H9 (cell line): ENCODE results near the gene PIK3CG. TPM values are rescaled to one million over a fixed set of nuclear protein-coding genes. Genes with fewer than 3 reads are reported as not detected.

ENCODE experiments used
- DNase-seq: peaks from one replicate; pipeline ENCODE4 v3.0.0-alpha.2; 2017
- H2AFZ ChIP-seq: one replicate; pipeline ENCODE4 v1.6.1; 2013; ENCODE audit warnings: mild to moderate bottlenecking, low read length, control low read depth, moderate library complexity
- H2AK5ac ChIP-seq: 2 replicates; pipeline ENCODE4 v1.6.1; 2013; ENCODE audit warnings: low read length, control low read depth, mixed read lengths; ENCODE audit not compliant: insufficient read length
- H2BK120ac ChIP-seq: one replicate; pipeline ENCODE4 v1.6.1; 2013; ENCODE audit warnings: low read depth, mild to moderate bottlenecking, low read length, control low read depth, inconsistent platforms; ENCODE audit not compliant: poor library complexity, severe bottlenecking
- H2BK12ac ChIP-seq: 2 replicates; pipeline ENCODE4 v1.6.1; 2013; ENCODE audit warnings: low read length, control low read depth, mixed read lengths, low read depth; ENCODE audit not compliant: insufficient read length
- H2BK15ac ChIP-seq: 2 replicates; pipeline ENCODE4 v1.6.1; 2013; ENCODE audit warnings: low read depth, low read length, control low read depth
- H2BK20ac ChIP-seq: one replicate; pipeline ENCODE4 v1.6.1; 2013; ENCODE audit warnings: low read depth, mild to moderate bottlenecking, low read length, control low read depth, inconsistent platforms; ENCODE audit not compliant: poor library complexity, severe bottlenecking
- H2BK5ac ChIP-seq: 2 replicates; pipeline ENCODE4 v1.6.1; 2013; ENCODE audit warnings: low read length, control low read depth, mixed read lengths; ENCODE audit not compliant: insufficient read length
- H3K14ac ChIP-seq: 2 replicates; pipeline ENCODE4 v1.6.1; 2013; ENCODE audit warnings: low read length, control low read depth; ENCODE audit not compliant: insufficient read depth
- H3K18ac ChIP-seq: 2 replicates; pipeline ENCODE4 v1.6.1; 2013; ENCODE audit warnings: low read depth, mild to moderate bottlenecking, mixed read lengths, low read length, control low read depth; ENCODE audit not compliant: insufficient read length
- H3K23ac ChIP-seq: 2 replicates; pipeline ENCODE4 v1.6.1; 2013; ENCODE audit warnings: low read length, control low read depth, mixed read lengths, low read depth; ENCODE audit not compliant: insufficient read length
- H3K23me2 ChIP-seq: 2 replicates; pipeline ENCODE4 v1.6.1; 2013; ENCODE audit warnings: low read depth, mild to moderate bottlenecking, mixed read lengths, low read length, control low read depth; ENCODE audit not compliant: insufficient read length, poor library complexity, severe bottlenecking
- H3K27ac ChIP-seq: 2 replicates; pipeline ENCODE4 v1.5.1; 2013; ENCODE audit warnings: low read length, control low read depth, mixed read lengths, low read depth; ENCODE audit not compliant: insufficient read length
- H3K27me3 ChIP-seq: 2 replicates; pipeline ENCODE4 v1.6.1; 2013; ENCODE audit warnings: low read length, control low read depth, inconsistent platforms; ENCODE audit not compliant: insufficient read depth
- H3K4ac ChIP-seq: 2 replicates; pipeline ENCODE4 v1.6.1; 2013; ENCODE audit warnings: low read depth, mild to moderate bottlenecking, control low read depth, inconsistent platforms, low read length, moderate library complexity
- H3K4me1 ChIP-seq: 2 replicates; pipeline ENCODE4 v1.6.1; 2013; ENCODE audit warnings: low read length, control low read depth, inconsistent platforms; ENCODE audit not compliant: insufficient read depth
- H3K4me2 ChIP-seq: 2 replicates; pipeline ENCODE4 v1.6.1; 2013; ENCODE audit warnings: low read length, control low read depth, mixed read lengths; ENCODE audit not compliant: insufficient read length, insufficient read depth
- H3K56ac ChIP-seq: 2 replicates; pipeline ENCODE4 v1.6.1; 2013; ENCODE audit warnings: low read depth, mild to moderate bottlenecking, mixed read lengths, low read length, control low read depth; ENCODE audit not compliant: insufficient read length
- H3K79me1 ChIP-seq: 2 replicates; pipeline ENCODE4 v1.6.1; 2013; ENCODE audit warnings: low read depth, mild to moderate bottlenecking, moderate library complexity, low read length, control low read depth, inconsistent platforms; ENCODE audit not compliant: insufficient read depth, poor library complexity, severe bottlenecking
- H3K79me2 ChIP-seq: 2 replicates; pipeline ENCODE4 v1.6.1; 2013; ENCODE audit warnings: low read length, control low read depth, inconsistent platforms; ENCODE audit not compliant: insufficient read depth
- H3K9ac ChIP-seq: 2 replicates; pipeline ENCODE4 v1.6.1; 2013; ENCODE audit warnings: low read length, control low read depth, mixed read lengths; ENCODE audit not compliant: insufficient read length; ENCODE audit errors: extremely low read depth
- H3K9me3 ChIP-seq: one replicate; pipeline ENCODE4 v1.6.1; 2013; ENCODE audit warnings: low read depth, low read length, inconsistent platforms; ENCODE audit not compliant: control insufficient read depth
- H3T11ph ChIP-seq: one replicate; pipeline ENCODE4 v1.6.1; 2013; ENCODE audit warnings: mild to moderate bottlenecking, low read length, control low read depth, inconsistent platforms
- H4K20me1 ChIP-seq: one replicate; pipeline ENCODE4 v1.6.1; 2013; ENCODE audit not compliant: control insufficient read depth, insufficient read length, insufficient read depth
- H4K5ac ChIP-seq: 2 replicates; pipeline ENCODE4 v1.6.1; 2013; ENCODE audit warnings: low read depth, mild to moderate bottlenecking, mixed read lengths, low read length, control low read depth; ENCODE audit not compliant: insufficient read length
- H4K8ac ChIP-seq: replicated peaks from 2 replicates; pipeline ENCODE4 v1.6.1; 2013; ENCODE audit warnings: low read length, control low read depth, mixed read lengths, low read depth; ENCODE audit not compliant: insufficient read length
- H4K91ac ChIP-seq: 2 replicates; pipeline ENCODE4 v1.6.1; 2013; ENCODE audit warnings: low read depth, mild to moderate bottlenecking, moderate library complexity, mixed read lengths, low read length, control low read depth; ENCODE audit not compliant: insufficient read length
- H3K27ac Mint-ChIP-seq, 3 experiments: 2 replicates in 2 of 3; 3 replicates in 1 of 3; pipeline ENCODE4 v1.8.0; 2020 to 2021; ENCODE audit warnings: mixed read lengths in 3 of 3, mild to moderate bottlenecking in 1 of 3, moderate library complexity in 1 of 3
- H3K27me3 Mint-ChIP-seq: 2 replicates; pipeline ENCODE4 v1.8.0; 2021; ENCODE audit warnings: low read depth, mild to moderate bottlenecking, moderate library complexity, mixed read lengths
- H3K36me3 Mint-ChIP-seq, 3 experiments: 2 replicates in 2 of 3; 3 replicates in 1 of 3; pipeline ENCODE4 v1.8.0; 2020 to 2021; ENCODE audit warnings: low read depth in 3 of 3, mixed read lengths in 3 of 3; ENCODE audit not compliant: insufficient read depth in 1 of 3
- H3K4me1 Mint-ChIP-seq, 2 experiments: 2 replicates each; pipeline ENCODE4 v1.8.0; 2020; ENCODE audit warnings: mixed read lengths in 2 of 2
- H3K4me3 Mint-ChIP-seq, 2 experiments: 2 replicates in 1 of 2; 3 replicates in 1 of 2; pipeline ENCODE4 v1.8.0; 2020 to 2021; ENCODE audit warnings: mild to moderate bottlenecking in 2 of 2, mixed read lengths in 2 of 2, moderate library complexity in 1 of 2
- H3K9me3 Mint-ChIP-seq, 2 experiments: 2 replicates in 1 of 2; 3 replicates in 1 of 2; pipeline ENCODE4 v1.8.0; 2020; ENCODE audit warnings: mild to moderate bottlenecking in 2 of 2, mixed read lengths in 2 of 2, moderate library complexity in 1 of 2
- CTCF ChIP-seq: fragments of 200-600 bp; sonication (generic); conservative IDR thresholded peaks from 3 replicates; pipeline ENCODE4 v1.8.0; 2021; ENCODE audit warnings: antibody characterized with exemption, mild to moderate bottlenecking
- WGBS: extraction: QIAGEN DNeasy Blood & Tissue Kit; methylation state at CpG from one replicate; pipeline ENCODE4 v1.1.7; 2013; ENCODE audit warnings: missing lambda C conversion rate, low lambda C conversion rate, mixed read lengths; ENCODE audit not compliant: insufficient read length; ENCODE audit errors: extremely low coverage; 5-methylcytosine and 5-hydroxymethylcytosine counted together
- total RNA-seq: library from RNA; stranded (reverse); gene quantifications from 2 replicates; pipeline ENCODE4 v1.2.1, GENCODE V29; 2021

The PIK3CG gene
- total RNA-seq, 1 experiment from 2014 or later: not detected

GRCh38 chr7:106890952-106891351, 25.9 kb downstream of the PIK3CG start:
- Histone ChIP-seq H2BK20ac (no peak overlapping the region), H3K23ac (no peak overlapping the region), H2BK5ac (no peak overlapping the region), H2BK12ac (no peak overlapping the region), H4K20me1 (no peaks in the 10 kb centered on the region), H2AFZ (no peak overlapping the region), H3K9me3 (no peaks in the 10 kb centered on the region), H3K18ac (no peak overlapping the region), H3K9ac (no peak overlapping the region), H3T11ph (no peak overlapping the region), H4K5ac (no peak overlapping the region), H3K27ac (no peak overlapping the region), H4K91ac (no peak overlapping the region), H3K56ac (no peak overlapping the region), H3K4me1 (no peaks in the 10 kb centered on the region; the same call in 1 of the 2 replicates), H3K79me1 (no peaks in the 10 kb centered on the region), H3K27me3 (no peaks in the 10 kb centered on the region), H2BK15ac (no peak overlapping the region), H2AK5ac (no peak overlapping the region), H3K79me2 (no peaks in the 10 kb centered on the region), H3K4ac (no peak overlapping the region), H3K23me2 (no peaks in the 10 kb centered on the region), H4K8ac (no peak overlapping the region), H3K14ac (no peak overlapping the region), H2BK120ac (no peak overlapping the region), H3K4me2 (no peak overlapping the region)
- Mint-ChIP-seq H3K27ac (no peak overlapping the region), H3K4me3 (no peak overlapping the region), H3K4me1 (peaks cover 5 to 11% of the 10 kb centered on the region in 2 experiments; a peak in 3 of 4 replicates), H3K36me3 (no peaks in the 10 kb centered on the region), H3K27me3 (no peaks in the 10 kb centered on the region; the same call in 1 of the 2 replicates), H3K9me3 (no peaks in the 10 kb centered on the region)
- TF ChIP-seq CTCF: no peak
- WGBS: no CpG with 5 or more reads among the region's 2 CpGs
- DNase-seq: no peak
